ENCODE results near the gene SLC5A1.
"Not testable (repeated sequence)": the region's sequence is repeated elsewhere in the genome, so short reads cannot be mapped to it uniquely, and the experiment has no call there.

SLC5A1 gene

GRCh38 chr22:32083814-32084213 lies 40.8 kb downstream of the SLC5A1 start:
- no peak for DNase-seq

GRCh38 chr22:32088084-32088483 lies 45.0 kb downstream of the SLC5A1 start:
- DNase-seq: no peak

GRCh38 chr22:32097018-32097417 lies 54.0 kb downstream of the SLC5A1 start:
- no peak for DNase-seq

DNA sequence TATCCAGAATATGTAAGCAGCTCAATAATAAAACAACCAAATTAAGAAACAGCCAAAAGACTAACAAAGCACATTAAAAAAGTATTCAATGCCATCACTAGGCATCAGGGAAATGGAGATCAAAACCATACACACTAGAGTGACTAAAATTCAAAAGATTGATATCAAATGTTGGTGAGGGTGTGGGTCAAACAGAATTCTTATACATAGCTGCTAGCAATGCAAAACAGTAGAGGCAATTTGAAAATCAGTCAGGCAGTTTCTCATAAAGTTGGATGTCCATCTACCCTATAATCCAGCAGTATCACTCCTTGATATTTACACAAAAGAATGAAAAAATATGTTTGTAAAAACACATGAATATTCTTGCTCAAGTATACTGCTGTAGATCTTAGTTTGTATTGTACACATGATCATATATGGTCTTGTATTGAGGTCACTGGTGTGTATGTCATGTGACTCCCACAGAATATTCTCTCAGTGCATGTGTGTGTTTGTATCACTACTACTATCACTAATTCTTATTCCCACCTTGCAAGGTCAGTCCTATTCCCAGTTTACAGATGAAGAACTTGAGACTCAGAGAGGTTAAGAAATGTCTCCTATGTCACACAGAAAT lies 54.9 kb downstream of the SLC5A1 start:
- no peak for DNase-seq

DNA sequence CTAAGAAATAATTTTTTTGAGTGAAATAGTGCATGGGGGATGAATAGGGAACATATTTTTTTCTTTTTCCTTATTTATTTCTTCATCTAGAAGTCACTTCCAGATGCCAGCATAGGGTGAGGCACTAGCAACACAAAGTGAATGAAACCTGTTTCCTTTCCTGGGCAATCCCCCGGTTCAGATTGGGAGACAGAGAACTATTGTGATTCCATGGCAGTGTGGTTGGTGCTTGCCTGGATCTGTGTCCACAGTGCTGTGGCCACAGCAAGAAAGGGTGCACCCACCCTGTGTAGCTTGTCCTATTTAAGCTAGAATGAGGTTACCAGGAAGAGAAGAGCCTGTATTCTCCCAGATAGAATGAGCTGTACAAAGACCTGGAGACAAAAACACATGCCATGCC lies 57.6 kb downstream of the SLC5A1 start:
- DNase-seq: no peak

DNA sequence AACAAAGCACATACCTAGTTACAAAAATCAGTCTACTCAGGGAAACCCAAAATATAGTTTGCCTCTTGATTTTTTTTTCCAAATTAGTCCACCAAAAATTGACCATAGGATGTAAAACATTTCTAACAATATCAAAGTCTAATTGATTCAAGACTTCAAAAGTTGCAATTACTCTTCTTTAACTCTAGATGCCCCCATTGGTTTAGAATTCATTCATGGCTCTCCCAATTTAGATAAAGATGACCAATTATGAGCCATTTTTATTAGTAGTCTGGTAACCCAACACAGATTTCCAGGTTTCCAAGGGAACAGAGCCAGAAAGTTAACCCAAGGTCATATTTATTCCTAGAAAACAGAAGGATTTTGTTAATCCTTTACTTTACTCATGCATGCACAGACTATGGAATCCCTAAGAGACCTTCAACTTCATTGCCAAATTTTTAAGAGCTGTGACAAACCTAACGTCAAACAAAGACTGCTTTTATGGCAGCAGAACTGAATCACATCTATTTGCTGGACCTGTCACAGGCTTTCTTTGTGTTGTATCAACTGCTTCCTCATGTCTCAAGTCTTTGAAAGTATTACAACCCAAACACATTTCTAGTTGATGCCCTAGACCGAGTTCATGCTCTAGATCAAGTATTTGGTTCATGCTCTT lies 60.7 kb downstream of the SLC5A1 start:
- no peak for DNase-seq

DNA sequence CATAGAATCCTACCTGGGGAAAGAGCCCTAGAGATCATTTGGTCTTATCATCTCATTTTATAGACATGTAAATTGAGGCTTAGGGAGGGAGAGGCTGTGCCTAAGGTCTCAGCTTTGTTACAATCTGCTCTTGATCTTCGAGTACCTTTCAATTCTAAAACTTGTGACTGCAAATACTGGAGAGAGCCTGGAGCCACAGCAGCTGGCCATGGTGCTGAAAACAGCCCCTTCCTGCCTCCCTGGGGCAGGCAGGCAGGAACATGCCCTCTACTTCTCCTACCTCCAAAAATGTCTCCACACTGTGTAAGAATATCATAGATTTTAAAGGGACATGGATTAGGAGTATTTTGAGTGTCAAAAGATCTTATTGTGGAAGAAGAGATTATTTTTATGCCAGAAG lies 63.9 kb downstream of the SLC5A1 start:
- DNase-seq: no peak

- no peak for DNase-seq
These were observed 69.3 kb downstream of the SLC5A1 start for GRCh38 chr22:32112380-32112779.

- DNase-seq: no peak
These were observed 76.6 kb downstream of the SLC5A1 start for GRCh38 chr22:32119568-32120235.

GRCh38 chr22:32120603-32121002 lies 77.5 kb downstream of the SLC5A1 start:
- no peak for DNase-seq

GRCh38 chr22:32122899-32123298 lies 79.8 kb downstream of the SLC5A1 start:
- DNase-seq: no peak

DNA sequence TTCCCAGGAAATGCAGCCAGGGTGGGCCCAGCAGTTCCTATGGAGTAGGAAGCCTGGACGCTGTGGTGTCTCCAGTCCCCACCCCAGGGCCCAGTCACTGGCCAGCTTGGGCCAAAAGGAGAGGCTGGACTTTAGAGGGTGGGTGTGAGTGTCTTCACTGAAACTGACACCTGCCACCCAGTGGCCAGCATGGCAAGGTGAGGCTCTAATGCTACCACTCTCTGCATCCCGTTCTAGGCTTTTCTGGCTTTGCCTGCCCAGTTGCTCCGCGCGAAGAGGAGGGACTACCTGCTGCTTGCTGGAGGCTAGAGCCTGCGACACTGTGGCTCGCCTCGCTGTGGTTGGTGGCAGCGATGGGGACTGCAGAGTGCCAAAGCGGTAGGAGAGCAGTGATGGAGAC lies 80.6 kb downstream of the SLC5A1 start:
- no peak for DNase-seq

GRCh38 chr22:32127904-32128303 lies 84.8 kb downstream of the SLC5A1 start:
- DNase-seq: no peak

- no peak for DNase-seq
These were observed 87.4 kb downstream of the SLC5A1 start for GRCh38 chr22:32130464-32130863.

GRCh38 chr22:32132126-32132525 lies 89.1 kb downstream of the SLC5A1 start:
- no peak for DNase-seq

DNA sequence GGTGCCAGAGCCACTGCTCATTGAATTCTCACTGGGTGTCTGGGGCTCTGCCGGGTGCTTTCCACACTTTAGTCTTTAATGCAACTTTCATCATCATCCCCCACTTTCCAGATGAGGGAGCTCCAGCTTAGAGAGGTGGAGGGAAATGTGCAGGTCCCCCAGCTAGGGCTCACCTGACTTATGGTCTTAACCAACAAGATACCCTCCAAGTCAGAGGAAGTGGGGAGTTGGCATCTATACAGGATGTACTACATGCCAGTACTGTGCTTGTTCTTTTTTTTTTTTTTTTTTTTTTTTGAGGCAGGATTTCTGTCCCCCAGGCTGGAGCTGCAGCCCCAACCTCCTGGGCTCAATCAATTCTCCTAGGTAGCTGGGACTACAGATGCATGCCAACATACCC lies 89.7 kb downstream of the SLC5A1 start:
- no peak for DNase-seq

GRCh38 chr22:32134796-32135195 lies 91.7 kb downstream of the SLC5A1 start:
- not testable (repeated sequence) for DNase-seq

DNA sequence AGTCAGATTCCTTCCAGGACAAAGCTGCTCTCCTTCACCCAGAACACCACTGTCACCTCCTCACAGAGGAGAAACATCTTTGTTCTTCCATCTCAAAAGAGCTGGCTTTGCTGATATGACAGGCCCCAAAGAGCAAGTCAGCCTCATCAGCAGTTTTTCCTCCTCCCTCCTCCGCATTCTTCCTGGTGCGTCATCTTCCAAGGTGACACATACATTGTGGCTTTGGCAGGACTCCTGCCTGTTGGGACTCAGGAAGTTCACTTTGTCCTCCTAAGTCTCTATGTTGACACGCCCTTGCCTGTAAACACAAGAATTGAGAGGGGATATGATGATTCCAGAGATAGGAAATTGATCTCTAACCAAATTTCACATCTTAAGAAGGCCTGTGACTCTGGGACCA lies 92.9 kb downstream of the SLC5A1 start:
- DNase-seq: peak in 2 of 56 donors; percentile 2 to 16

DNA sequence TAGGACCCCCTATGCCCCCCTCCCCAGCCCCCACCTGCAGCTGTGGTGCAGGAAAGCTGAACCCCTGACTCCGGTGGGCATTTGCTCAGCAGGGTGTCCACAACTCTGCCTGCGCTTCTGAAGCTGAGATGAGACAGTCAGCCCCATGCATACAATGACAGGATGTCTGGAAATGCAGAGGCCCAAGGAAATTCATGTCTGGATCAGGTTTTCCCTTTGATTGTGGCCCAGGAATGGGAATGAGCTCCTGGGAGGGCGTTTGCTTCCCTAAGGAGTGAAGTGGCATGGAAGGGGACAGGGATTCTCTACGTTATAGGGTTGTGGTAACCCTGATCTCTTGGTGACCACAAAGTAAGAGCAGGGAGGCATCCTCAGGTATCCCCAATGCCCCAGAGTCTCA lies 93.8 kb downstream of the SLC5A1 start:
- DNase-seq: not testable (repeated sequence)

DNA sequence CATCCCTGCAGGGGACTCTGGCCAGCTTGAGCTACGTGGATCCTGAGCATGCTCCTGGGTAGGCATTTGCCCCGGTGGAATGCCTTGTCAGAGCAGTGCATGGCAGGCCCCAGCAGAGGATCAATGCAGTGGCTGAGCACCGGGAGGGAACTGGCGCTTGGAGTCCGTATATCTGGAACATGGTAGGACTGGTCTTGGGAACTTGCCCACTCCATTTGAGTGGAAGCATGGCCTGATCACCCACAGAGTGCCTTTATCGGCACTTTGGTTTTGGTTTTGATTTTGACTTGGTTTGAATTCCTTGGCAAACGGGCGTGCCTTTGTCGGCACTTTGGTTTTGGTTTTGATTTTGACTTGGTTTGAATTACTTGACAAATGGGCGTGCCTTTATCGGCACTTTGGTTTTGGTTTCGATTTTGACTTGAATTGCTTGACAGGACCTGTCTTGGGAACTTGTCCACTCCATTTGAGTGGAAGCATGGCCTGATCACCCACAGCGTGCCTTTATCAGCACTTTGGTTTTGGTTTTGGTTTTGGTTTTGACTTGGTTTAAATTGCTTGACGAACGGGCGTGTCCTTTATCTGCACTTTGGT lies 94.8 kb downstream of the SLC5A1 start:
- not testable (repeated sequence) for DNase-seq

- not testable (repeated sequence) for DNase-seq
These were observed 95.5 kb downstream of the SLC5A1 start for GRCh38 chr22:32138576-32138975.

DNA sequence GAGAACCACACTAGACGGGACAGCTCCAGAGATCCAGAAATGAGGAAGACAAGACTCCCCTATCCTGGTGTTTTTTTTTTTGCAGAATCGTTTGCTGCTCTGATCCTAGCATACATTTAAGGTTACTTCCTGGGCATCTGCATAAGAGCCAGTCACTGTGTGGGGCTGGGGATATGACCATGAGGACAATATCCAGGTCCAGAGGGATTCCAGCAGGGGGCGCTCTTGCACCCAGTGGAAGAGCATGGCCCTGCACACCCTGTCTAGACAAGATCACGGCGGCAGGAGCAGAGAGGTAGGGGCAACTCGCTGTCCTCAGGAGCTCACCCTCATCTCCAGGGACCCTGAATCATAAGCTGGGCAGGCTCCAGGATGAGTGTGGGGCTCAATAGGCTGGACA lies 97.6 kb downstream of the SLC5A1 start:
- DNase-seq: not testable (repeated sequence)

GRCh38 chr22:32142600-32142999 lies 99.5 kb downstream of the SLC5A1 start:
- DNase-seq: no peak
